IPS DF 6.9 (cell line): ENCODE results near the gene DHFR.

Experiments
- DNase-seq: peaks from one replicate; pipeline ENCODE4 v3.0.0-alpha.2; 2013; ENCODE audit warnings: low read depth, low spot score
- H3K27ac ChIP-seq: one replicate; pipeline ENCODE4 v1.5.1; 2013; ENCODE audit warnings: low read length, control low read depth
- H3K27me3 ChIP-seq: 2 replicates; pipeline ENCODE4 v1.6.1; 2013; ENCODE audit warnings: mild to moderate bottlenecking, low read length; ENCODE audit not compliant: control insufficient read depth, insufficient read depth
- H3K36me3 ChIP-seq: 2 replicates; pipeline ENCODE4 v1.6.1; 2013; ENCODE audit warnings: low read length; ENCODE audit not compliant: control insufficient read depth, insufficient read depth
- H3K4me1 ChIP-seq: 2 replicates; pipeline ENCODE4 v1.6.1; 2013; ENCODE audit warnings: low read length; ENCODE audit not compliant: control insufficient read depth, insufficient read depth
- H3K4me3 ChIP-seq: 2 replicates; pipeline ENCODE4 v1.5.1; 2013; ENCODE audit warnings: mild to moderate bottlenecking, low read length
- H3K9me3 ChIP-seq: 2 replicates; pipeline ENCODE4 v1.6.1; 2013; ENCODE audit warnings: low read length, inconsistent platforms; ENCODE audit not compliant: control insufficient read depth, insufficient read depth
- WGBS: extraction: QIAGEN DNeasy Blood & Tissue Kit; methylation state at CpG from one replicate; pipeline ENCODE4 v1.1.7; 2013; ENCODE audit warnings: mixed read lengths, missing lambda C conversion rate; ENCODE audit not compliant: insufficient read length, insufficient coverage; 5-methylcytosine and 5-hydroxymethylcytosine counted together

DHFR gene

DNA sequence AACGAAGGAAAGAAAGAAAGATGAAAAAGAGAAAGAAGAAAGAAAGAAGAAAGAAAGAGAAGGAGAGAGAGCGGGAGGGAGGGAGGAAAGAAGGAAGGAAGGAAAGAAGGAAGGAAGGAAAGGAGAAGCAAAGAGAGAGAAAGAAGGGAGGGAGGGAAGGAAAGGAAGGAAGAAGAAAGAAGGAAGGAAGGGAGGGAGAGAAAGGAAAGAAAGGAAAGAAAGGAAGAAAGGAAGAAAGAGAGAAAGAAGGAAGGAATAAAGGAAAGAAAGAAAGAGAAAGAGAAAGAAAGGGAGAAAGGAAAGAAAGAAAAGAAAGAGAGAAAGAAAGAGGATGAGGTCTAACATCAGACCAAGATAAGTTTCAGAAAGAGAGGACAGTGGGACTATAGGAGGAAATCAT lies 75.7 kb downstream of the DHFR start:
- Histone ChIP-seq H3K9me3 (no peaks in the 10 kb centered on the region), H3K4me3 (no peak overlapping the region), H3K27ac (no peak overlapping the region), H3K27me3 (no peaks in the 10 kb centered on the region), H3K4me1 (no peaks in the 10 kb centered on the region), H3K36me3 (no peaks in the 10 kb centered on the region)
- 100% methylated on average over 2 of the region's 2 CpGs for WGBS
- DNase-seq: no peak

- no peak for DNase-seq
- H3K27ac ChIP-seq: no peak overlapping the region
- H3K4me3 ChIP-seq: no peak overlapping the region
- no peaks in the 10 kb centered on the region for H3K4me1 ChIP-seq
- H3K36me3 ChIP-seq: no peaks in the 10 kb centered on the region
- H3K9me3 ChIP-seq: no peaks in the 10 kb centered on the region
- no CpG with 5 or more reads among the region's 5 CpGs for WGBS
- no peaks in the 10 kb centered on the region for H3K27me3 ChIP-seq
Measured at GRCh38 chr5:80577707-80578106, 77.1 kb downstream of the DHFR start.

DNA sequence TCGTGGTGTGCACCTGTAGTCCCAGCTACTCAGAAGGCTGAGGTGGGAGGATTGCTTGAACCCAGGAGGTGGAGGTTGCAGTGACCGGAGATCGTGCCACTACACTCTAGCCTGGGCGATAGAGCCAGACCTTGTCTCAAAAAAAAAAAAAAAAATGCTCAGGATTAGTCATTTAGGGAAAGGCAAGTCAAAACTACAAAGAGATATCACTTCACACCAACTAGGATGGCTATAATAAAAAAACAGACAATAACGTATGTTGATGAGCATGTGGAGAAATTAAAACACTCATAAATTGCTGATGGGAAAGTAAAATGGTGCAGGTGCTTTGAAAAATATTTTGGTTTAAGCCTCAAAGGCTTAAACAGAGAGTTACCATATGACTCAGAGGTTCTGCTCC lies 78.4 kb downstream of the DHFR start:
- no peak for DNase-seq
- no CpG with 5 or more reads among the region's 5 CpGs for WGBS
- Histone ChIP-seq H3K27ac (no peak overlapping the region), H3K4me1 (no peaks in the 10 kb centered on the region), H3K27me3 (no peaks in the 10 kb centered on the region), H3K36me3 (no peaks in the 10 kb centered on the region), H3K4me3 (no peak overlapping the region), H3K9me3 (no peaks in the 10 kb centered on the region)
